Breast epithelium (tissue), 3 donors: ENCODE measurements around the gene PPHLN1.

Source experiments
- CTCF ChIP-seq, 3 donors: fragments of 450-650 bp; IDR thresholded peaks; one replicate each; pipeline ENCODE4 v1.5.1; 2016 to 2017; ENCODE audit warnings: antibody characterized with exemption in 3 of 3, mild to moderate bottlenecking in 3 of 3, moderate library complexity in 3 of 3
- POLR2AphosphoS5 ChIP-seq, 3 donors: sonication (generic); formaldehyde crosslinking; IDR thresholded peaks; one replicate each; pipeline ENCODE4 v1.6.1; 2017; ENCODE audit warnings: antibody characterized with exemption in 3 of 3

GRCh38 chr12:42402821-42403411, 76.9 kb downstream of the PPHLN1 start:
- TF ChIP-seq CTCF (IDR thresholded peaks at IDR 0.05) (no peak), POLR2AphosphoS5 (IDR thresholded peaks at IDR 0.05) (no peak)
